GM19193 (cell line): ENCODE data around the gene SLC13A5.

Source experiments
- POLR2A ChIP-seq: IDR thresholded peaks from 4 replicates; pipeline ENCODE4 v1.6.1; 2011; ENCODE audit not compliant: insufficient read depth, insufficient read length; ENCODE audit errors: extremely low read depth

Gene SLC13A5

GRCh38 chr17:6666077-6666521 lies 47.1 kb downstream of the SLC13A5 start:
- no peak for TF ChIP-seq POLR2A

GRCh38 chr17:6661464-6661848 lies 51.7 kb downstream of the SLC13A5 start:
- no peak for TF ChIP-seq POLR2A

GRCh38 chr17:6660805-6661463 lies 52.2 kb downstream of the SLC13A5 start:
- TF ChIP-seq POLR2A = no peak

- TF ChIP-seq POLR2A = no peak
These were observed 53.1 kb downstream of the SLC13A5 start for GRCh38 chr17:6660101-6660500.

- TF ChIP-seq POLR2A = no peak
These were observed 55.4 kb downstream of the SLC13A5 start for GRCh38 chr17:6657633-6658287.

- TF ChIP-seq POLR2A = peak; percentile 54
These were observed 56.2 kb downstream of the SLC13A5 start for GRCh38 chr17:6656797-6657632.

- no peak for TF ChIP-seq POLR2A
These were observed 58.1 kb downstream of the SLC13A5 start for GRCh38 chr17:6654841-6655731.

GRCh38 chr17:6651919-6652452 lies 61.2 kb downstream of the SLC13A5 start:
- TF ChIP-seq POLR2A = no peak

- peak; percentile 71 for TF ChIP-seq POLR2A
These were observed 61.7 kb downstream of the SLC13A5 start, which contains the start of the genes C17orf100 and MED31 for GRCh38 chr17:6651354-6651918. Gene C17orf100 (plus strand): TSS chr17:6651762. CDS start chr17:6651914, 152 bp downstream. Gene MED31 (minus strand): TSS chr17:6651605. CDS start chr17:6651528, 77 bp downstream.

- no peak for TF ChIP-seq POLR2A
These were observed 65.0 kb downstream of the SLC13A5 start for GRCh38 chr17:6648181-6648580.

GRCh38 chr17:6643451-6644125 lies 69.6 kb downstream of the SLC13A5 start:
- no peak for TF ChIP-seq POLR2A

GRCh38 chr17:6642592-6642991 lies 70.6 kb downstream of the SLC13A5 start:
- TF ChIP-seq POLR2A = no peak

- no peak for TF ChIP-seq POLR2A
These were observed 71.8 kb downstream of the SLC13A5 start for GRCh38 chr17:6641247-6641863.
